GM21528 (cell line): Measurements from ENCODE around the gene CDKN2A.

Experiments used
- ATAC-seq: cut with Tn5 transposase; IDR thresholded peaks from one replicate; pipeline ENCODE4 v1.9.1; 2021; ENCODE audit warnings: mild to moderate bottlenecking, moderate library complexity; ENCODE audit not compliant: unreplicated experiment, low FRiP score

The CDKN2A gene

GRCh38 chr9:22008384-22008716, 14.2 kb upstream of the CDKN2A start:
- no peak for ATAC-seq

- no peak for ATAC-seq
Measured at GRCh38 chr9:22005702-22006606, 11.8 kb upstream of the CDKN2A start.

DNA sequence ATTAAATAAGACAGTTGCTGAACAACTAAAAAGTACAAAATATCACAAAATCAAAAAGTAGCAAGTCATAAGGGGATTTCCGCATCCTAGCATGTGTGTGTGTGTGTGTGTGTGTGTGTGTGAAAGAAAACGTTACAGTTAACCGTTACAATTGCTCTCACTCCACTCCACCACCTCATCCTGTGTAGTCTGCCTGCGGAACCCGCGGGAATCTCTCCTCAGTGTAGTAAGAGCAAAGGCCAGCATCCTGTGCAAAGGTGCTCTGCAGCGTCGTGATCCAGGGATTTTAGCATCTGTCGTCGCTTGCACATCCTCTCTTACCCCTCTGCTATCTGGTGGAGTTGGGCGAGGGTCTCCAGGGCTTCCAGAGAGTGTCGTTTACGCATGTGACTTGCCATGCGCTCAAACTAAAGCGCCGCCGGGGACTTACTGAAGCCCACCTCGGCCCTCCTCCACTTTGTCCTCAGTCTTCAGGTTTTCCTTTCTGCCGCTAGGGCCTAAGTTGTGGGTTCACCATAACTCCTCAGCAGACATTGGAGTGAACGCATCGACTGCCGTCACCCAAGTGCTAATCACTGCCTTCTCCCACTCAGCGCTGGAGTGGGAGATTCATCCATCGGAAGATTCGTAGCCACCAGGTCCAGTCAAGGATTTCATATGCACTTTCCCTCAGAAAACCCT, 11.0 kb upstream of the CDKN2A start:
- no peak for ATAC-seq

GRCh38 chr9:22002038-22002437, 7.8 kb upstream of the CDKN2A start:
- ATAC-seq, result no peak

GRCh38 chr9:21998026-21998425, 3.8 kb upstream of the CDKN2A start:
- no peak for ATAC-seq

GRCh38 chr9:21997480-21997879, 3.3 kb upstream of the CDKN2A start:
- ATAC-seq, result no peak

GRCh38 chr9:21996858-21997257, 2.7 kb upstream of the CDKN2A start:
- ATAC-seq, result no peak

GRCh38 chr9:21996438-21996837, 2.2 kb upstream of the CDKN2A start:
- ATAC-seq, result no peak

DNA sequence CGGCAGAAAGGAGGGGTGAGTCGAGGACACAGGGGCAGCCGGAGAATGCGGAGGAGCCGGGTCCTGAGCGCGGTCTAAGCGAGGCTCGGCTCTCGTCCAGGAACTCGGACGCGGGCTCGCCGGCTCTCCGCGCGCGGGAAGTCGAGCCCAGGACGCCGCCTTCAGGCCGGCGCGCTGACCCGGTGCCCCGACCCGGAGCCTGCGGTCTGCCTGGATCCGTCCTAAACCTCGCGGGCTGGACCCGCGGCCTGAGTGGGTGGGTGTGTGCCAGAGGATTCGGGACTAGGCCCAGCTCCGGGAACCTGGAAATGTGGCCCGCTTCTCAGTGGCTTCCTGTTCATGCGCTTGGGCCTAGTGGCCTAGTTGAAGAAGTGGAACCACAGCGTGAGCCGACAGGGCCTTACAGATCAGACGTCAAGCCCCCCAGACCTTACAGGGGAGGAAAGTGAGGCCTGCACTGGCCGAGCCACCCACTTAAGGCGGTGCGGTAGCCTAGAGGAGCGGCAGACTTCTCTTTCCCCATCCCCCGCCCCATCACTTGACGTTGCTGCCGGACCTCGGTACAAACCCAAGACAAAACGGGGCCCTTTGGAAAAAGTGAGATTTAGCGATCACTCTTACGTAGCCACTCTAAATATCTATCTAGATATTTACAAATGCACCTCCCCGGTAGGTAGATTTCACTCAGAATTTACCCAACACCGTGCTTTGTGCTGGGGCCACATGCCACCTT, 1.6 kb upstream of the CDKN2A start:
- ATAC-seq, result peak; percentile 27

DNA sequence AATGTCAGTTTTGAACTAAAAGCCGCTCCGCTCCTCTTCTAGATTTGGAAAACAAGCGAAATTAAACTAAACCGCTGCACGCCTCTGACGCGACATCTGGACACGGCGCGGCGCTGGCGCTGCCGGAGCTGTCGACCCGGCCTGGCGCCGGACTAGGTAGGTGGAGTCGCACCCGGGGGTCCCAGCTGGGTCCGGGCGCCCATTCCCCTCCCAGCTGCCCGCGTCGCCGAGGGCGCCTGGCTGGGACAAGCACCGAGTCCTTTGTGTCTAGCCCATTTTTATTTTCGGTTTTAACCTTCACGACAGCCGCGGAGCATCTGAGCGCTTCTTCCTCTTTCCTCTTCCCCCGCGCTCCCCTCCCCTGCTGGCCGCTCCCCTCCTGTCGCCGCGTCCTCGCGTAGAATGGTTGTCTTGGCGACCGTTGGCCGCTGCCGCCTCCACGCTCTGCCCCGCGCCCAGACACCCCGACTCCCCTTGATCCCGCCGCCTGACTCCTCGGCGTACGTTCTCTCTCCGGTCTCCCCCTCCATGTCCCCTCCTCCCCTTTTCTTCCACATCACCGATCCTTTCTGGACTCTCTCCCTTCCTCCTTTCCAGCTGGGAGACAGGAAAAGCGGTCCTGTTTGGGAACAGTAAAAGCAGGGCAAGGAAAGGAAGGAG, 944 bp upstream of the CDKN2A start:
- peak; percentile 86 for ATAC-seq

- ATAC-seq, result peak; percentile 62
Measured at GRCh38 chr9:21994556-21995005, 389 bp upstream of the CDKN2A start, which contains the start of gene CDKN2B-AS1. TSS of gene CDKN2B-AS1 (plus strand) at chr9:21994791.

DNA sequence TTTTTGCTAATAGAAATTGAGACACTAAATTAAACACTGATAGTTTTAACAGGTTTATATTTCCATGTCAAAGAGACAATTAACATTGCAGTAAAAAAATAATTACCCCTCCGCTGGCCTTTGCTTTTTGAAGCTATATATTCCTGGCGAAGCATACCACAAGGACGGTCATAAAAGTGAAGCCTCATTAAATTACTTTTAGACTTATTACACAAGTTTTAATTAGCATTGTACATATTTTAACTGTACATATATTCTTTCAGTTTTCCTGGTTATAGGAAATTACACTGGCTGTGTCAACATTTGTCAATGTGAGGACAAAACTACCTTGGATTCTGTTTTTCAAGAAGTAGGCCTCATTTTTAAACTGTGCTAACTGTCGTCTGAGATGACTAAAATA, 1.2 kb downstream of the CDKN2A start:
- no peak for ATAC-seq

DNA sequence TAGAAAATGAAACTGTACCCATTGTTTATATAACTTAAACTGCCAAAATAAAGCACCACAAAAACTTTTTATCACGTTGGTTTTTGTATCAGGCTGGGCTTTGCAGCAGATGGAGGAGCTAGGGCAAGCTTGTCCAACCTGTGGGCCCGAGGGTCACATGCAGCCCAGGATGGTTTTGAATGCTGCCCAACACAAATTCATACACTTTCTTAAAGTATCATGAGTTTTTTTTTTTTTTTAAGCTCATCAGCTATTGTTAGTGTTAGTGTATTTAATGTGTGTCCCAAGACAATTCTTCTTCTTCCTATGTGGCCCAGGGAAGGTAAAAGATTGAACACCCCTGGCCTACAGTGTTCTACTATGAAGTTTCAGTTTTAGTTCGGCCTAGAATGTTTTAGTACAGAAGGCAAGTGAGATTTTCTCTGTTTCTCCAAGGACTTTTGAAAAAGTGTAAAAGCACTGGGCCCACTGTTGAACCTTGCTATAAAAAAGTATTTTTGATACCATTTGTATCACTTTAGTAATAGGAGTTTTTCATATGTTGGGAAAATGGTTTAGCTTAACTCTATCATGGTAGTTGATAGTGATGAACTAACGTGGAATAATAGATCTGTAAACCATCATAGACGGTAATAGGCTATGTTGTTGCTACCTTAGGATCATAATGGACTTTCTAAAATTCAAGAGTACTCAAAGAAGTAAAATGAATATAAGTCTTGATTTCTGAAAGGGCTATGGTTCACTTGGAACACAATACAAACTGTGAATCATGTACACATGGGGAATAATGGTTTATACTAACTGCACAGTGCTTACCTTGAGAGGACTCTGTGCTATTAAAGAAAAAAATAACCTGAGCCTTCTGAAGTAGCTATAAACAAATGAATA, 2.9 kb downstream of the CDKN2A start:
- ATAC-seq, result no peak

DNA sequence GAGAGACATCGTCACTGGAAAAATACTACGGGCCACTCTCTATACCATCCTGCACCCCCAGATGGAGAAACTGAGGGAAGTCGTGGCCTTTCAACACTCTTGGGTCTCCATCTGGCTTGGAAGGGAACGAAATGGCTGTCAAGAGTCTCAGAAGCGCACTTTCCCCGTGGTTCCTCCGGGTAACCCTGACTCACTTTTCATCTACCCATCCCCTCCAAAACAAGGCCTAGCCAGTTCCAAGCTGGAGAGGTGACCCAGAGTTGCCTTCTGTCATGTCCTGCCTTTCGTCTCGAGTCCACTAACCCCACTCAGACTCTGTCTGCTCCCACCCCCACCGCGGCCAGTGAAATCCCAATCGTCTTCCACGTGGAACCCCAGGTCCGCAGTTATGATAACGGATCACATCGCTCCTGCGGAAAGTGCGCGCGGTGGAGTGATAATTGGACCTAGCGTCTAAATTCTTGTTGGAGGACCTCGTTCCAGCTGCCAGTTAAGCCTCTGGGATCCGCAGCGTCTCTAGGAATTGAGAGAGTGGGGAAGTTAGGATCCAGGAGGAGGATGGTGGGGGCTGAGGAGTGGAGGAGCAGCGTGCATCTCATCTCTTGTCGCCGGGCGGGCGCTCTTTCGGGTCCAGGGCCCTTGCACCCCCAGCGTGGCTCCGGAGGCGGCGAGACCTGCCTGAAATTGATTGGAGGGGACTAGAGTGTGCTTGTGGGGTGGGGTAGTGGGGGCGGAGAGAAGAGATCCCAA, 4.6 kb downstream of the CDKN2A start:
- ATAC-seq, result no peak

DNA sequence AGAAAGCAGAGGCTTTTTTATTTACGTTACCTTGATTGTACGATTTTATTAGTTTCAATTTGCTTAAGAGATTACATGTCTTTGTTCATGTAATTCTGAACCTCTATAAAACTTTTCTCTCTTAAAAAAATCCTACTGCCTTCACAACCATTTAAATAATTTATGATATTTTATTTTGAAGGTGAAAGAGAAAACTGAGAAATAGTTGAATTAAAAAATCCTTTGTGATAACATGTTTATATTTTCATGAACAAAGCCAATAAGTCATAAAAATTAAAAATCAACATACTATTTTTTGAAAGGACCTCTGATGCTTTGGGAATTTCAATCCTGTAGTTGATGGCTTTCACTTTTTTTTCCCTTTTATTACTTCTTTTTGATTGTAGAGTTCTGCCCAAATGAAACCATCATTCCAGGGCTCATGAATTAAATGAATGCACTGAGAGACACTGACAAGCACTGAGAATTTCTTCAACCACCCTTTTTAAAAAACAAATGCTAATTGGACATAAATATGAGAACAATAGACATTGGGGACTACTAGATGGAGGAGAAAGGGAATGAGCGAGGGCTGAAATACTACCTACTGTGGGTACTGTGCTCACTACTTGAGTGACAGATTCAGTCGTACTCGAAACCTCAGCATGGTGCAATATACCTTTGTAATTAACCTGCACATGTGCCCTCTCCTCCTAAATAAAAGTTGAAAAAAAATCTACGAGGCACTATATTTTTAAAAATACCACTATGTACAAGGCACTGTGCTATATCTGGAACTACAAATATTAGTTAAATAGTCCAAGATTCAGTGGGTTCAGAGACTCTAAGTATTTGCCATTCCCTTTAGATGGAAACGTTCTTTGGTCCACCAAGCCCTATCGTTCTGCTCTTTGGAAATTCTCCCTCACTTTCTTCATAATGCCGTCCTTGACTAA, 5.9 kb downstream of the CDKN2A start:
- no peak for ATAC-seq

- peak; percentile 57 for ATAC-seq
Measured at GRCh38 chr9:21985964-21986667, 8.1 kb downstream of the CDKN2A start.

- no peak for ATAC-seq
Measured at GRCh38 chr9:21984101-21984500, 10.1 kb downstream of the CDKN2A start.
